Mononuclear cell (primary cell): Measurements from ENCODE around the gene MMP19. TPM values are rescaled to one million over a fixed set of nuclear protein-coding genes. Genes with fewer than 3 reads are reported as not detected.
"Not testable (repeated sequence)": the region's sequence is repeated elsewhere in the genome, so short reads cannot be mapped to it uniquely, and the experiment has no call there.

Experiments
- H3K27me3 ChIP-seq: 2 replicates; pipeline ENCODE4 v1.6.0; 2011; ENCODE audit warnings: low read length, control low read depth; ENCODE audit not compliant: insufficient read depth
- H3K4me1 ChIP-seq: 2 replicates; pipeline ENCODE4 v1.5.1; 2011; ENCODE audit warnings: mild to moderate bottlenecking, low read length, control low read depth; ENCODE audit not compliant: insufficient read depth
- H3K4me3 ChIP-seq: 2 replicates; pipeline ENCODE4 v1.5.1; 2011; ENCODE audit warnings: mild to moderate bottlenecking, low read length, moderate library complexity
- H3K9me3 ChIP-seq: 2 replicates; pipeline ENCODE4 v1.5.1; 2011; ENCODE audit warnings: low read depth, mild to moderate bottlenecking, control low read depth, low read length
- total RNA-seq: library from RNA; depleted of rRNA; stranded (reverse); fragments of >200 nt; gene quantifications from one replicate; pipeline ENCODE4 v1.2.3, GENCODE V29; 2012

MMP19 gene
- total RNA-seq, 1 donor, result 4.2 TPM

GRCh38 chr12:55849616-55850343, 7.0 kb upstream of the MMP19 start:
- Histone ChIP-seq H3K27me3 (no peaks in the 10 kb centered on the region), H3K4me3 (no peak overlapping the region), H3K4me1 (peaks cover 15% of the 10 kb centered on the region), H3K9me3 (no peaks in the 10 kb centered on the region)

GRCh38 chr12:55847603-55848291, 5.0 kb upstream of the MMP19 start:
- Histone ChIP-seq H3K4me1 (peaks cover 15% of the 10 kb centered on the region), H3K9me3 (no peaks in the 10 kb centered on the region), H3K4me3 (no peak overlapping the region), H3K27me3 (no peaks in the 10 kb centered on the region)

GRCh38 chr12:55847033-55847432, 4.3 kb upstream of the MMP19 start:
- peaks cover 22% of the 10 kb centered on the region for H3K4me1 ChIP-seq
- no peaks in the 10 kb centered on the region for H3K27me3 ChIP-seq

GRCh38 chr12:55845785-55846496, 3.2 kb upstream of the MMP19 start:
- H3K4me1 ChIP-seq, result peaks cover 22% of the 10 kb centered on the region
- no peak overlapping the region for H3K4me3 ChIP-seq
- no peaks in the 10 kb centered on the region for H3K27me3 ChIP-seq
- H3K9me3 ChIP-seq, result no peaks in the 10 kb centered on the region

More at GRCh38 chr12:55847033-55847432, 4.3 kb upstream of the MMP19 start:
- no peak overlapping the region for H3K4me3 ChIP-seq
- no peaks in the 10 kb centered on the region for H3K9me3 ChIP-seq

GRCh38 chr12:55845361-55845760, 2.6 kb upstream of the MMP19 start:
- H3K27me3 ChIP-seq, result no peaks in the 10 kb centered on the region
- H3K9me3 ChIP-seq, result no peaks in the 10 kb centered on the region
- no peak overlapping the region for H3K4me3 ChIP-seq
- H3K4me1 ChIP-seq, result peaks cover 22% of the 10 kb centered on the region

DNA sequence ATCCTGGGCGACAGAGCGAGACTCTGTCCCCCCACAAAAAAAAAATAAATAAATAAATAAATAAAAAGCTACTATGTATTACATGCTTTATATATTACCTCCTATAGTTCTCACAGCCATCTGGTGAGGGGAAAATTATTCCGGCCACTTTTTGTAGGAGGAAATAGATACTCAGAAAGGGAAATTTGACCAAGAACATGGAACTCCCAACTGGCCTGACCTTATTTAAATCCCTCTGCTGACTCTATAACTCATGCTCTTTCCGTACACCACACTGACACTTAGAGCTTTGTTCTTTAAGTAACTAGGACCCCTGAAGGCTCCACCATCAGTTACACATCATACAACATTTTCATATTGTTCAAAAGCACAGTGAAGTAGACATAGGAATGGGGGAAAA, 2.2 kb upstream of the MMP19 start:
- H3K4me1 ChIP-seq, result peaks cover 22% of the 10 kb centered on the region
- H3K27me3 ChIP-seq, result no peaks in the 10 kb centered on the region
- H3K9me3 ChIP-seq, result no peaks in the 10 kb centered on the region
- no peak overlapping the region for H3K4me3 ChIP-seq

DNA sequence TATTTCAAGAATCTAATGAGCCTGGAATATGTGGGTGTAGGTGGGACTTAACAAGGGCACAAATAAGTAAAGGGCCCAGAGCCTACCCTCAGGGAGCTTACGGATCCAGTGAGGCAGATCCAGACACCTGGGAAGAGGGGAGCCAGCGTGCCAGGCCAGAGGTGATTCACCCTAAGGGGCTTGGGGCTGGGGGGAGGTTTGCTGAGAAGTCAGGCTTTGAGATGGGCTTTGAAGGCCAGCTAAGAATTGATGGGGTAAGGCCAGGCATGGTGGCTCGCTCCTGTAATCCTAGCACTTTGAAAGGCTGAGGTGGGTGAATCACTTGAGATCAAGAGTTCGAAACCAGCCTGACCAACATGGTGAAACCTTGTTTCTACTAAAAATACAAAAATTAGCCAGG, 695 bp upstream of the MMP19 start:
- H3K27me3 ChIP-seq, result no peaks in the 10 kb centered on the region
- no peaks in the 10 kb centered on the region for H3K9me3 ChIP-seq
- no peak overlapping the region for H3K4me3 ChIP-seq
- peaks cover 17% of the 10 kb centered on the region for H3K4me1 ChIP-seq

DNA sequence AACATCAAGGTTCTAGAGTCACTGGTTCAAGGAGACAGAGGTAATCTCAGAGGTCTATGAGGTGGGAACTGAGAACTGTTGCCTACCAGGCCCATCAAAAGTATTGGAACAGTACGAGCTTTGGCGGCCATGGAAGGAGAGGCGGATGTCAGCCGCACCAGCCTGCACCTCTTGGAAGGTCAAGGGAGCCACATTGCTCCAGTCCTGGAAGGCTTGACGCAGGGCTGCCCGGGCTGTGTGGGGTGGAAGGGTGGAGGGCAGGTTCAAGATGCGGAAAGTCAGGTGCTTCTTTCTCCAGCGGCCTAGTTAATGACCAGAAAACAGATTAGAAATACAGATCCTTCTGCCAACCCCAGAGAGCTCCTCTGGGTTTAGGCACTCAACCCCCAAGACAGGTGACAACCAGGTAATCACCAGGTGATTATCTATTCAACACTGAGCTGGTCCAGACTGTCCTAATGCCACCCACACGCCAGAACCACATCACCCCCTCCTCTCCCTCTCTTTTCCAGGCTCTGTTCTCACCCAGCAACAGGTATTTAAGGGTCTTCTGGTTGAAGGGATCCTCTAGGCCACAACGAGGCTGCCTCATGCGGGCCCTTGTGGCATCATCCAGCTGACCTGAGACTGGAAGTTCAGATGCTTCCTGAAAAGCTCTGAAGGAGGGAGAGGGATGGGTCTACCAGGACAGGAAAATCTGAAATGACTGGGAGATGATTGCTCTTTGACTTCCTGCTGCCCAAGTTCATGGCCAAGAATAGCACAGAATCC, 2.0 kb downstream of the MMP19 start:
- Histone ChIP-seq H3K9me3 (no peaks in the 10 kb centered on the region), H3K27me3 (no peaks in the 10 kb centered on the region), H3K4me3 (no peak overlapping the region), H3K4me1 (peaks cover 7% of the 10 kb centered on the region)

DNA sequence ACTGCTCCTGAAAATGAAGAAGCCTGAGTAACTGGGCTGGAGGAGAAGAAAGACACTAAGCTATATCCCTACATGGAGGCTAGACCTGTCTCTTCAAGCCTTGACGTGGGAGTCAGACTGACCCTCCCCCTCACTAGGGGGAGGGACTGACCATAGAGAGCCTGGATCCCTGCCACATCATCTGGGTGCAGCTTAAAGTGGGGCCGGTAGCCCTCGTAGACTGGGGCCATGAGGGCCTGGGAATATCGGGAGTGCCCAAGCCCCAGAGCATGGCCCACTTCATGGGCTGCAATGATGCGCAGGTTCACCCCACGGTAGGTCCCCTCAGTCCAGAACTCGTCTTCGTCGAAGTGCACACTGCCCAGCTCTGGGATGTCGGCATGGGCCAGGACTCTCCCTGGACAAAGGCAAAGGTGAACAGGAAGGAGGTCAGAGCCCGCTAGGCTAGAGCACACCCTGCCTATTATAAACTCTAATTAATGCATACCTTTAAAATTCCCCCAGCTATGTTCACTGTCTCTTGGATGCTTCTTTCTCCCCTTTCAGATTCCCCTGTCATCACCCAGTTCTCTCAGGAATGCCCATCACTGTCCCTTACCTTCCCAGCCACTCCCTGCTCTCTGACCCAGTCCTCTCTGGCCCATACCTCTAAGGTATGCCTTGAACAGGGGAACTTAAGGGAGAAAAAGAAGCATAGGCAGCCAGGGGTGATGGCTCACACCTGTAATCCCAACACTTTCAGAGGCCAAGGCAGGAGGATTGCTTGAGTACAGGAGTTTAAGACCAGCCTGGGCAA, 3.2 kb downstream of the MMP19 start:
- Histone ChIP-seq H3K4me1 (peaks cover 7% of the 10 kb centered on the region), H3K9me3 (no peaks in the 10 kb centered on the region), H3K27me3 (no peaks in the 10 kb centered on the region), H3K4me3 (no peak overlapping the region)

- peaks cover 7% of the 10 kb centered on the region for H3K4me1 ChIP-seq
- no peaks in the 10 kb centered on the region for H3K9me3 ChIP-seq
- no peak overlapping the region for H3K4me3 ChIP-seq
- no peaks in the 10 kb centered on the region for H3K27me3 ChIP-seq
Measured at GRCh38 chr12:55838361-55838760, 4.4 kb downstream of the MMP19 start.

GRCh38 chr12:55834400-55834799, 8.3 kb downstream of the MMP19 start:
- H3K4me1 ChIP-seq, result peaks cover 16% of the 10 kb centered on the region
- H3K4me3 ChIP-seq, H3K27me3 ChIP-seq, H3K9me3 ChIP-seq: not testable (repeated sequence)

GRCh38 chr12:55833056-55833455, 9.7 kb downstream of the MMP19 start:
- Histone ChIP-seq H3K4me1 (peaks cover 26% of the 10 kb centered on the region), H3K9me3 (no peaks in the 10 kb centered on the region), H3K27me3 (no peaks in the 10 kb centered on the region), H3K4me3 (no peak overlapping the region)

GRCh38 chr12:55831447-55831815, 11.3 kb downstream of the MMP19 start:
- Histone ChIP-seq H3K9me3 (no peaks in the 10 kb centered on the region), H3K4me3 (no peak overlapping the region), H3K27me3 (no peaks in the 10 kb centered on the region), H3K4me1 (peaks cover 43% of the 10 kb centered on the region)
